Prostate gland (tissue), 2 donors: ENCODE results near the gene POLH.

Experiments
- POLR2A ChIP-seq: fragments of 450-650 bp; IDR thresholded peaks from one replicate; pipeline ENCODE4 v1.6.1; 2016; ENCODE audit warnings: antibody characterized with exemption, mild to moderate bottlenecking
- POLR2AphosphoS5 ChIP-seq: sonication (generic); formaldehyde crosslinking; IDR thresholded peaks from one replicate; pipeline ENCODE4 v1.6.1; 2017; ENCODE audit warnings: antibody characterized with exemption
- TF ChIP-seq, protein P1 (sequence below), 4 experiments: fragments of 200-600 bp in 2 of 4; fragments of 450-650 bp in 2 of 4; sonication (generic) in 2 of 4; IDR thresholded peaks; 1 replicate in 3 of 4; 2 replicates in 1 of 4; pipeline ENCODE4 v1.5.1; 2016 to 2019; ENCODE audit warnings: antibody characterized with exemption in 4 of 4, mild to moderate bottlenecking in 2 of 4, moderate library complexity in 2 of 4

DNA sequence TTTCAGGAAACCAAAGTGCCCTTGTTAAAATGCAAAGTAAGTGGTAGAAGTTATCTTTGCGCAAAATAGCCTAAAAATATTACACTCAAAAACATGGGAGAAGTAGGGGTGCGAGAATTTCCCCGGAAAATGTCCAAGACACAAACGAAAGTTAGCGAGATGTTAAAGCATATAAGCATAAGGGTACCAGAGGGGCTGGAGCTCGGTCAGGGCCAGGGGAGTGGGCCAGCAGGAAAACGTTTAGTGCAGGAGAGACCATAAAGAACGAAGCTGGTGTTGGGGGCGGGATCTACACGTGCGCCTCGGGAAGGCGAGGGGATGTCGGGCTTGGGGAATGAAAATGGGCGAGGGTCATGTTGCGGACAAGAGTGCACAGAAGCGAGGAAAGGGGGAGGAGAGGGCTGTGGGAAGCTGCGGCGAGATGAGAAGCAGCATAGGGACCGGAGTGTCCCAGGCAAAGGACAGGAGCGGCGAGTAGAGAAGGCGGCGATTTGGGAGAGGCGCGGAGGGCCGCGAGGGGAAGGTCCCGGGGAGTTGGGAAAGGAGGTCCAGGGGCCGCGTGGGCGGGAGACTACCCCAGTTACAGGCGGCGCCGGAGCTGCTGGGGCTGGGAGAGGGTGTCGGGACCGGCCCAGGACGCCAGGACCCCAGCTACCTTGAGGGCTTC lies 747 bp upstream of the POLH start:
- TF ChIP-seq, protein P1, sequence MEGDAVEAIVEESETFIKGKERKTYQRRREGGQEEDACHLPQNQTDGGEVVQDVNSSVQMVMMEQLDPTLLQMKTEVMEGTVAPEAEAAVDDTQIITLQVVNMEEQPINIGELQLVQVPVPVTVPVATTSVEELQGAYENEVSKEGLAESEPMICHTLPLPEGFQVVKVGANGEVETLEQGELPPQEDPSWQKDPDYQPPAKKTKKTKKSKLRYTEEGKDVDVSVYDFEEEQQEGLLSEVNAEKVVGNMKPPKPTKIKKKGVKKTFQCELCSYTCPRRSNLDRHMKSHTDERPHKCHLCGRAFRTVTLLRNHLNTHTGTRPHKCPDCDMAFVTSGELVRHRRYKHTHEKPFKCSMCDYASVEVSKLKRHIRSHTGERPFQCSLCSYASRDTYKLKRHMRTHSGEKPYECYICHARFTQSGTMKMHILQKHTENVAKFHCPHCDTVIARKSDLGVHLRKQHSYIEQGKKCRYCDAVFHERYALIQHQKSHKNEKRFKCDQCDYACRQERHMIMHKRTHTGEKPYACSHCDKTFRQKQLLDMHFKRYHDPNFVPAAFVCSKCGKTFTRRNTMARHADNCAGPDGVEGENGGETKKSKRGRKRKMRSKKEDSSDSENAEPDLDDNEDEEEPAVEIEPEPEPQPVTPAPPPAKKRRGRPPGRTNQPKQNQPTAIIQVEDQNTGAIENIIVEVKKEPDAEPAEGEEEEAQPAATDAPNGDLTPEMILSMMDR (IDR thresholded peaks at IDR 0.05) = no peak
- TF ChIP-seq POLR2A = no peak
- no peak for TF ChIP-seq POLR2AphosphoS5
